HG03108 (cell line): ENCODE measurements around the gene ANKRD27.
"Not testable (repeated sequence)": the region's sequence is repeated elsewhere in the genome, so short reads cannot be mapped to it uniquely, and the experiment has no call there.

Source experiments
- ATAC-seq: cut with Tn5 transposase; IDR thresholded peaks from one replicate; pipeline ENCODE4 v1.9.1; 2021; ENCODE audit warnings: moderate library complexity; ENCODE audit not compliant: unreplicated experiment

Gene ANKRD27

GRCh38 chr19:32656379-32656778 is 18.6 kb downstream of the ANKRD27 start:
- ATAC-seq, result not testable (repeated sequence)

- no peak for ATAC-seq
Measured at GRCh38 chr19:32653599-32653915, 21.4 kb downstream of the ANKRD27 start.

DNA sequence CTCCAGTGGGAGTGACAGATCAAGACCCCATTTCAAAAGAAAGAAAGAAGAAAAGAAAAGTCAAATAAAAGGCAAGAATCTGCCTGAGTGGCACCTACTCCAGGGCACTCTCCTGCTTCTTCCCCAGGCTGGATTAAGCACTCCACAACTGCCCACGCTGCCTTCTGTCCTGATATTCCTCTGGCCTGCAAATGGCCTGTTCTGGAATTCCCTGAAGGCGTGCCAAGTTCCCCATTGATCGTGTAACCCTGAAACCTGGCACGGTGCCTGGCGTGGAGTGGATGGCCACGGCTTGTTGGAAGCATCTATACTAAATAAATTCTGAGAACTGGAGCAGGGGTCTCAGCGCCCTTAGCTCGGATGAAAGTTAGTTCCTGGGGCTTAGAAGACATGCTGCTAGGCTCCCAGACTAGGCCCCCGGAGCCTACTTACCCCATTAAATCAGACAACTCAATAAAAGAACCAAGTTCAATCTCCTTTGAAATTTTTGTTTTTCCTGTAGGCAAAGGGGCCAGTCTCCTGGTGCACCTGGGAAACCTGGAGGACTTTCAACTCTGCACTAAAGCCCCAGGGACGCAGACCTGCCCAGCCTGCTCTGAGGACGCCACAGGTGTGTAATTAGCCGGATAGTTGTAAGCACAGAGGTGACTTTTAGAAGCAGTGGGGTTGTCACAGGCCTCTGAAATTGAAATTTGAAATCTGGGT is 21.9 kb downstream of the ANKRD27 start:
- ATAC-seq, result no peak

- ATAC-seq, result not testable (repeated sequence)
Measured at GRCh38 chr19:32652331-32652730, 22.6 kb downstream of the ANKRD27 start.

GRCh38 chr19:32651729-32652140 is 23.2 kb downstream of the ANKRD27 start:
- no peak for ATAC-seq

DNA sequence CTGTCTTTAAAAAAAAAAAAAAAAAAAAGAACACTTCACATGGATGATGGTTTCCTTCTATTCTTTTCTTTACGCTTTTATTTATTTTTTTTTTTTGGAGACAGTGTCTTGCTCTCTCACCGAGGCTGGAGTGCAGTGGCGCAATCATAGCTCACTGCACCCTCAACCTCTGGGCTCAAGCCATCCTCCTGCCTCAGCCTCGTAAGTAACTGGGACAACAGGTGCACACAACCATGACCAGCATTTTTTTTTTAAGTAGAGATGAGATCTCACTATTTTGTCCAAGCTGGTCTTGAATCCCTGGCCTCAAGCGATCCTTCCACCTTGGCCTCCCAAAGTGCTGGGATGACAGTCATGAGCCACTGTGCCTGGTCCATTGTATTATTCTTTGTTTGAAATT is 24.3 kb downstream of the ANKRD27 start:
- no peak for ATAC-seq

GRCh38 chr19:32649751-32650150 is 25.2 kb downstream of the ANKRD27 start:
- no peak for ATAC-seq

DNA sequence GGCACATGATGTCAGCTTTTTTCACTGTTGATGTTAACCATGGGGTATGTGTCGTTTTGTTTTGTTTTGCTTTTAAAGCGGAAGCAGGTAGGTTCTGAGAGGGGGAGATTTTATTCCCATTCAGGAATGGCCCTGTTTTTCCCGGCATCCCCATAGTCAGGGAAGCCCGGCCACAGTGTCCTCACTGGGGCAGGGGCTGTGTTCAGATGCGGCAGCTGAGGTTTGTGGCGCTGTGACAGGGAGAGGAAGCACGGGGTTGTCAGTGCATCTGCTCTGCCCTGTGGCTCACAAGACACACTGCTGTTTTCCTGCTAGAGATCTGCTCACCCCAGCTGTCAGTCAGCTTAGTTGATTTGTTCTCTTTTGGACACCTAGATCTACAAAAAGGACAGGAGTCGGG is 27.6 kb downstream of the ANKRD27 start:
- no peak for ATAC-seq

- ATAC-seq, result no peak
Measured at GRCh38 chr19:32646556-32646955, 28.4 kb downstream of the ANKRD27 start.

GRCh38 chr19:32642771-32643170 is 32.2 kb downstream of the ANKRD27 start:
- ATAC-seq, result no peak

GRCh38 chr19:32638625-32639024 is 36.4 kb downstream of the ANKRD27 start:
- no peak for ATAC-seq

DNA sequence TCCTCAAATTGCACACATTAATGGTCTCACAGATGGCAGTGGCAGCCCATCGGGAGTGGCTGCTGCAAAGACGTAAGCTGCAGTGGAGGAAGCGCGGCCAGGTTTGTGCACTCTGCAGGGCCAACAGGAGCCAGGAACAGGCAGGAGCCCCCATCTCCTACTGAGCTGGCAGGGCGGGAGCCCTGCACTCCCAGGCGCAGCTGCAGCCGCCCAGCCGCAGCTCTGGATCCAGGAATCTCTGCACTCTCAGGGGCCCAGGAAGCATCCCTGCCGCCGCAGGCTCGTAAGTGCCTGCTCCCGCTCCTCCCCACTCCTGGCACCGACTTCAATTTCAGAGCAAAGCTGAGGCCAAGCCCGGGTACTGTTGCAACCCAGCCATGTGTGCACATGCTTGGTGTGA is 37.5 kb downstream of the ANKRD27 start:
- ATAC-seq, result no peak

- ATAC-seq, result no peak
Measured at GRCh38 chr19:32631381-32631780, 43.6 kb downstream of the ANKRD27 start.

DNA sequence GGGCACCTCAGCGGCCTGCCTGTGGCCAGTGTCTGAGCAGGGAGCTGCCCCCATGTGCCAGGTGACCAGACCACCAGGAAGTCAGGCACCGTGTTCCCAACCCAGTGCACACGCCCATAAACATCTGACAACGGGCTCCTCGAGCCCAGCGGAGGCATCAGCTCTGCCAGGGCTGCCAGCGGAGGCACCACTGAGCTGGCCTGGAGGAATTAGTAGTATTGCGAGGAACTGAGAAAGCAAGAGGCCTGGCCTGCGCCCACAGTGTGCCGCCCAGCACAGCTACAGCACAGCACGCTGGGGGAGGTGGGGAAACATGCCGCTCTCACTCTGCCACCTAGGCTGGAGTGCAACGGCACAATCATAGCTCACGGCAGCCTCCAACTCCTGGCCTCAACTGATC is 44.6 kb downstream of the ANKRD27 start:
- no peak for ATAC-seq

DNA sequence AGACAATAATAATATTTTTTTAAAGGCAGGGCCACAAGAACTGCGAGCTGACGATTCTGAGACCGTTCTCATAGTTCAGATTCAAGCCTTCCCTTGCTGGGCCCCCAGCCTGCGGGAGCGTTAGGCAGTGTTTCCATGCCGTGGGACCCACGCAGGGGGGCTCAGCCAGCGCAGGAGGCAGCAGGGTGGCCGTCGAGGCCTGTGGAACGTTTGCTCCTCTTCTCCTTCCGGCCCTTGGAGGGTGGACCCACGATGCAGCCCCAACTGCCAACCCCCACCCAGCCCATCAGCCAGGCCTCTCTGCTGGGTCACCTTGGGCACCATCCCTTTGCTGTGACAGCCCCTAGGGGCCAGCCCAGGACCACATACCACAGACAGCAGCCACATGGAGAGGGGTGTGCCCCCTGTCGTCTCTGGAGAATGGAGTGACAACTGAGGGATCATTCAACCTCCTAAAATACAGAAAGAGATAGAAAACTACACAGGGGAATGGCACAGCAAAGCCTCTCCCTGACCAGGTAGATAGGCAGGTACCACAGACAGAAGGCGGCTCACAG is 47.2 kb downstream of the ANKRD27 start:
- ATAC-seq, result no peak

- no peak for ATAC-seq
Measured at GRCh38 chr19:32626969-32627368, 48.0 kb downstream of the ANKRD27 start.

GRCh38 chr19:32624410-32624809 is 50.6 kb downstream of the ANKRD27 start:
- no peak for ATAC-seq

GRCh38 chr19:32622002-32622401 is 53.0 kb downstream of the ANKRD27 start:
- no peak for ATAC-seq

DNA sequence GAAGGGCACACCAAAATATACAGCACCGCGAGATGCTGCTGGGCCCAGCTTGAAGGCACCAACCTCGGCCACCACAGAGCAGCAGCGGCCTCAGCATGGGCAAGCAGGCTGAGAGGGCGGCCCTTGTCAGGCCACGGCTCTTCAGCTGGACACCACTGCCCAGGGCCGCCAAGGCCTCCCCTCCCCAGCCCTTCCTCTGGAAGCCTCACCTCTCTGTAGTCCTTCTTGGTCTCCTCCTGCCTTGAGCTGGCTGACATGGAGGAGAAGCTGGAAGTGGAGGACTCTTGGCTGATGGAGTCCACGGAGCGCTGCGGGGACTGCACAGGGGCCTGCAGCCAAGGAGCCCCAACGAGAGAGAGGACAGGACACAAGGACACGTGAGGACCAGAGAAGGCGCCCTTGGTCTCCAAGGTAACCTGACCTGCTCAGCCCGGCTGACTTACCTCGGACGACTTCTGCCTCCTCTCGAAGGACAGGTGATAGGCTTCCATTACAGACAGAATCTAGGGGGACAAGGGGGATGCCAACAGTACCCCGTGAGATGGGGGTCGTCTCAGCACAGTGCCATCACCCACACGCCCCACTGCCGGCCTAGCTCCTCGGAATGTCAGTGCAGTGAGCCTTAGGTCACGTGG is 55.8 kb downstream of the ANKRD27 start:
- no peak for ATAC-seq

- no peak for ATAC-seq
Measured at GRCh38 chr19:32615569-32615968, 59.4 kb downstream of the ANKRD27 start.

DNA sequence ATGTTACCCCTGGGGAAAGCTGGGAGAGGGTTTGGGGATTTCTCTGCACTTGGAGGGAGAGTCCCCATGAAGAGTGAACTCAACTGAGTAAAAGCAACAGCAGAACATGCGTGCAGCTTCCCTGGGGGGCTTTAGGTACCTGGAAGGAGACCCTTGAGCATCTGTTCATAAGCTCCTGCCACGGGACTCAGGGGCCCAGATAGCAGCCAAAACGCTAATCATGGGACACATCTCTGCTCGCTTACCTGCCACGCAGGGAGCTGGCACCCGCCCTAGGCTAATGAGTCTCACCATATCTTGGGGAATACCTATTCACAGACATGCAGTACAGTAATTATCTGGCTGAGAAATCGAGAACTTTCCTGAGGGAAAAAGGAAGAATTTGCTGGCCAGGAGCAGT is 60.1 kb downstream of the ANKRD27 start:
- ATAC-seq, result no peak

DNA sequence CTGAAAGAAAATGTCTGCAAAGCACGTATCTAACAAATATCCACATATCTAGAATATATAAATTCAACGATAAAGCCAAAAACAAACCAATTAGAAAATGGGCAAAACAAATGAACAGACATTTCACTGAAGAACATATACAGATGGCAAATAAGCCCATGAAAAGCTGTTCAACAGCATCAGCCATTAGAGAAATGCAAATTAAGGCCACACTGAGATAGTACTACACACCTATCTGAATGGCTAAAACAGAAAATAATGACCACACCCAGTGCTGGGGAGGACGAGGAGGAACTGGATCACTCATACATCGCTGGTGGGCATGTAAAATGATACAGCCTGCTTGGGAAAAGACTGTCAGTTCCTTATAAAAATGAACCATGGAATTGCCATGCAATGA is 62.0 kb downstream of the ANKRD27 start:
- no peak for ATAC-seq

DNA sequence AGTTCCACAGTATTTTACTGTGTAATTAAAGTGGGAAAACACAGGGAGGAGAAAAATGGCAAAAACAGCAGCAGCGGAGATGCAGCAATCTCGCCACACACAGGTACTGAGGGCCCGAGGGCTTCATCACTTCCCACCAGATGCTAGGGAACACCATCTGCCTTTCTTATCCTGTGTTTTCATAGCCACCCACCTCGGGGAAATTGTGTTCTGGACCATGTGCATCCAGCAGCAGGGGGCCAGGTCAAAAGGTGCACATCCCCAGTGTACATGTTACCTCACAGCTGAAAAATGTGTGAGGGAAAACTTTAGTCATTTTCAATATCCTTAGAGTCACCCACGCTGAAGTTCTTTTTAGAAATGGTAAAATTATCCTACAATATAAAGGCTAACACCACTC is 63.8 kb downstream of the ANKRD27 start:
- no peak for ATAC-seq
